Posterior cingulate gyrus (tissue), 11 donors: ENCODE measurements around the gene SSPN.

Source experiments
- DNase-seq, 10 donors: peaks; one replicate each; pipeline versions ENCODE4 v3.0.0 to v3.0.0-alpha.2; 2020 to 2021; ENCODE audit warnings: mixed read lengths in 3 of 10
- intact Hi-C: fragments of 100-400 bp; cut with DNase I; formaldehyde crosslinking; loops from one replicate; pipeline ENCODE4 v1.15.1; 2023

SSPN gene

DNA sequence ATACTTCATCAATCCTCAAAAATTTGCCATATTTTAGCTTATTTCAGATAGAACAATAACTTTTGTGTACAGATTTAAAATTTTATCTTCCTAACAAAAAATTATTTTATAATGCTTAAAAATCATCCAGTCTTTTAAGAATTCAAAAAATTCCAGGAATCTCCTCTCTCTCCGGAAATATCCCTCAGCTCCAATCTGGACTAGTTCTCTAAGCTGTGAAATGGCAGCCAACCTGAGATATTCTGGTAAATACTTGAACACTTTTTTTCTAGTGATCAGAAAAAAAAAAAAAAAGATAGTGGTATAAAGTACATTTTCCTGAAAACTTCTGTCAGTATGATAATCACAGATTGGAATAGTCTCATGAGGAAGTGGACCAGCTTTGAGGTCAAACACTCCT, 57.6 kb downstream of the SSPN start:
- no peak for DNase-seq
- intact Hi-C loops = no loop called here

DNA sequence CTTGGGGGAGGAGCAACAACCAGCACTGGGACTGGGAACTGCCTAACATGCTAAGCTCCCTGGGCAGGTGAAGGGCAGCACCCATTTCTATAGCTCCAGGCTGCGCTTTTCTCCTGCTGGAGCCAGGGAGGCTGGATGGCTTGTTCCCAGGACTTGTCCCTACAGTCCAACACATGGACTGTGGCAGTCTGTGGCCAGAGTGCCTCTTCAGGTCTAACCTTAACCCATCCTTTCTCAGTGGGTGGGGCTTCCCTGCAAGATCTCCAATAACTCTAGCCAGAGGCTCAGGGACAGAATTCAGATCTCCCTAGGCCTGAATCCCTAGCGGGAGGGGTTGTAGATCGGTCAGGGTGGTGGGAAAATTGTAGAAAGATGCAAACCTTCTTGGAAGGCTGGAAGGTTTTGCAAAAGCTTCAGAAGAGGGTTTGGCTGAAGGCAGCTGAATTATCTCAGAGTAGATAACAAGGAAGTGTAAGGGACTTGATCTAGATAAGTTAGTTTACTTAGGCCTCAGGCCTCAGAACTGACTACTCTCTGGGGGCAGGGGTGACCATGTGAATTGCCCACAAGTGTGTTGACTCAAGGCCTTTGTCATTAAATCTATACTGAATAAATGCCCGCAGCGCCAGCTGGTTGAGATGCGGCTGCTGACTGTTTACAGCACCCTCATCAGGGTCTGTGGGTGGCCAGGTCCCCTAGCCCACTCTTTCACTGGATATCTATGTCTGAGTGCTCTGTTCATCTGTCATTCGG, 60.7 kb downstream of the SSPN start:
- DNase-seq = no peak
- intact Hi-C loops = no loop called here

DNA sequence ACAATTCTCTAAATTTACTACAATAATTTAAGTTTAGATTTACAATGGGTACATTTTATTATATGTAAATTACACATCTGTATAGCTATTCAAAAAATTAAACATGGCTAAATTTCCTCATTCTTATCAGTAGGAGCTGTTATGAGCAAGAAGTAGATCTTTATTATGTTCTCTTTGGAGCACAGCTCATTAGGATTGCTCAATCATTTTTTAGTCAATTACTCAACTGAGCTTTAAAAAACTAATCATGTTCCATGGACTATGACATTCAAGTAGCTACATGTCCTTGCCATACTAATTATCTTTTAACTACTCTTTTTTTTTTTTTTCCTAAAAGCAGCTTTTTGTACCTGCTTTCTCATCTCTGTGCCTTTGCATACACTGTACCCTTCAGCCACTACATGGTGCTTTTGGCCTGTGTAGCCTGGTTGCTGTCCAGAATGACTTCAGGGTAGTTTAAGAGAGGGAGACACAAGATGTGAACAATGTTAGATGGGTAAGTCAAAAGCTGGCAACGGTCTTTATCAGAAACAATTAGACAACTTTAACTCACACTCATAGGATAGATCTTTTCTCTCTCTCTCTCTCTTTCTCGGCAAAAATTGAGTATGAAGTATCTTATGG, 69.0 kb downstream of the SSPN start:
- intact Hi-C loops = no loop called here
- no peak for DNase-seq

DNA sequence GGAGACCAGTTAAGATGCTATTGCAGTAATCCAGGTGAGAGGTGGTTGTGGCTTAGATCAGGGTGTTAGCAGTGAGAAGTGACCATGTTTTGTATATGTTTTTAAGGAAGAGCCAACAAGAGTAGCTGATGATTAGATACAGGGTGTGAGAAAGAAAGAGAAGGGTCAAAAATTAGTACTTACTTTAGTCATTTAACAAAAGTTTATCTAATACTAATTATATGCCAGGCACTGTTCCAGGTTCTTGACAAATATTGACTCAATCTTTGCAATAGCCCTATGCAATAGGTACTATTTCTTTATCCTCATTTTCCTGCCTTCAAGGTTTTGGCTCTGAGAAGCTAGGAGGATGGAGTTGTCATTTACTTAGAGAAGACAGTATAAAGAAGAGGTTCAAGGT, 70.2 kb downstream of the SSPN start:
- no peak for DNase-seq

DNA sequence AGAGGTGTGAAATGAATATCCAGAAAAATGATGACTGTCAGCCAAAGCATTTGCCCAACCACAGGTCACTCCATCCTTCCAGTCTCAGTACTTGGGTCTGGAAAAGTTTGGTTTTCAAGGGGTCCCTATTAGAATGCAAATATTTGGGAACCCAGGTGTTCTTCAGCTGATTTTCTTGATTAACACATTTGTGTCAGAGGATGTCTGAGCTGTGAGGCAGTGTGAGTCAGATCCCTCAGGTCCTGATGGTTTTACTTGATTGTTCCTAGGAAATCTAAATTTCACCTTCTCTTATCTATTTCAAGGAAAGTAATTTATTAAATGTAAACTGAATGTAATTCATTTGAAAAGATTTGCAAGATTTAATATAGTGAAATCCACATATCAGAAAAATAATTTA, 71.5 kb downstream of the SSPN start:
- intact Hi-C loops = no loop called here
- no peak for DNase-seq

More for the DNA sequence above, 70.2 kb downstream of the SSPN start:
- intact Hi-C loops = no loop called here

DNA sequence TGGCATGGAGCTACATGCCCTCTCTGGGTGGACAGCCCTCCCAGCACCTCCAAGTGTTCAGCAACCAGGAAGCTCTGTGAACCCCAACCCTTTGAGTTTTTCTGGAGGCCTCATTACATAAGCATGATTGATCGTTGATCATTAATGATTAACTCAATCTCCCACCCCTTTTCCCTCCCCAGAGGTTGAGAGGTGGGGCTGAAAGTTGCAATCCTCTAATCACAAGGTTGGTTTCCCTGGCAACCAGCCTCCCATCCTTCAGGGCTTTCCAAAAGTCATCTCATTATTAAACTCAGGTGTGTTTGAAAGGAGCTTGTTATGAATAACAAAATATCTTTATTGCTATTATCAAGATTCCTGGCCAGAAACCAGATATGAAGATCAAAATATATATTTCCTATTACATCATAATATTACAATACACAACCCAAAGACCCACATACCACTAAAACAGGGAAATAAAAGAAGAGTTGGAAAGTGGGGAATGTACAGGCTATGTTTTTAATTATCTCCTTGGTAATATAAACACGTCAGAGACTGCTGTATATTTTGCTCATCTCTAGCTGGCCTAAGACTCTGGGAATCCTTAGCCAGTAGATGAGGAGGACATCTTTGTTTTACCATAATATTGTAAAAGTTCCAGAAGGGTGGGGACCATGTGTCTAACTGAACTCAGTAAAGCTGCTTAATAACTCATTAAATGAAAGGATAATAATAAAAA, 73.6 kb downstream of the SSPN start:
- no peak for DNase-seq
- intact Hi-C loops = no loop called here

DNA sequence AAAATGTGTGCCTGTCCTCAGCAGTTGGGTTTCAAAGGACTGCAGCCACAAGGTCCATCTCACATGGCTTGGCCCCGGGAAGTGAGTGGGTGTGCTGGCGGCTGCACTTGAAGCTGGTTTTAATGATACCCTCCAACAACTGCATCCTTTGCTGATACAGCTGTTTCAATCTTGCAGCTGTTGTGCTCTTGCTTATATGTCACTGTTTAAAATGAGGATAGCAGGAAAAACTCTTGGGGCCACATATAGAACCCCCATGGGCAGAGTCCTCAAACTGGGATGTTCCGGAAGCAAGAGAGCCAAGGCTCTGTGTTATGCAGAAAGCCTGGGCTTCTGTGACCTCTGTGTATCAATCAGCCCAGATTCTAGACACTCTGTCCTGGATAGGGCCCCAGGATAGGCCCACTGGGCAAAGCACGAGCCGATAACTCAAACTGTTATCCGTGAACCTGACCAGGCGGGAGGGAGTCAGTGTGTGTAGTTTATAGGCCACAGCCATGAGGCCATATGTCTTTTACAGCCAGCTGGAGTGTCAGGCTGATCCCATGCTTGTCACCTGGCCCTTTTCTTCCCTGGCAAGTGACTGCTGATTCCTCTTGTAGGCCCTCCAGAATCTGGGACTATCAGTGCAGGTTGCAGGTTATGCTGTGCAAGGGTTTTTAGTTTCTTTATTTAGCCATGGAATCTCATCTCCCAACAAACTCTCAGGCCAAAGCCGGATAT, 74.3 kb downstream of the SSPN start:
- DNase-seq = no peak
- intact Hi-C loops = loop anchor here (5.0 kb wide), 1 partner anchor 137 kb away; no protein-coding TSS in a partner anchor

DNA sequence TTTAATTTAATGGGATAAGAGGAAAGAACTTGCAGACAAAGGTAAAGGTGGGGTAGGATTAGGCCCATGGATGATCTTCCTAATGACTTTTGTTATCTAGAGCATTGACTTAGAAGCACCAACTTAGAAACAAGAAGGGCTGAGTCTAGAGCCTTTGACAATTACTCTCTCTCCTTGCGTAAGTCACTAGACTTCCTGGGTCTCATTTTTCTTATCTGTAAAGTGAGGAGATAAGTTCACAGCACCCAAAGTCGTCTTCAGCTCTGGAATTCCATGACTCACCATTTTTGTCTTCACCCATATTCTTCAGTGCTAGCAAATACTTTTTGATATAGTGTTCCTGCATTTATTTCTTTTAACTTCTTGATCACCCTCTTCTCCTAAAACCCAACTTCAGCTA, 75.7 kb downstream of the SSPN start:
- DNase-seq = no peak
- intact Hi-C loops = loop anchor here (5.0 kb wide), 1 partner anchor 139 kb away; no protein-coding TSS in a partner anchor

DNA sequence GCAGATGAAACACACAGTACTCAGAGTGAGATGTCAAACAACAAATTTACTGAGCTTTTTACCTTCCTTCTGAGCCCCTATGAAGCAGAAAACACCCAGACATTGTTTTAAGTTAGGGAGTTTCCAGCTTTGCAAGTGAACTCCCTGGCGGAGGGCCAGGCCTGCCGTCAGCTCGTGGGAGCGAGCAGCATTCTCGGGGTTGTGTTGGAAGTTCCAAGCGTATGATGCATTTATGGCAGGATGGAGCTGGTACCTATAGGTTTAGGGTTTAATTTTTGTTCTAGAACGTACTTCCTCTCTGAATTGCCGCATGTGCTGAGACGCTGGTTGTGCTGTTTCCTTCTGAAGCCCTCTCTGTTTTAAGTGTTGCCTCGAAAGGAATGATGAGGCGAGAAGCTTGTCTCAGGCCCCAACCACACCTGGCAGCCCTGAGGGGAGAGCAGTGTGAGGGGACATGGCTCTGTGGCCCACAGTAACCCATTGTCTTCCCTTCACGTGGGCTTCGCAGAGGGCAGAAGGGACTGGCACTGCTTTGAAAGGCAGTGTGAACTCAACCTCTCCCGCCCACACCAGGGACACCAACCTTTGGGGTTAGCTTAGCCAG, 76.6 kb downstream of the SSPN start:
- intact Hi-C loops = loop anchor here (5.0 kb wide), 1 partner anchor 140 kb away; no protein-coding TSS in a partner anchor
- peak in 9 of 10 donors; percentile 42 to 94 (median 63) for DNase-seq

DNA sequence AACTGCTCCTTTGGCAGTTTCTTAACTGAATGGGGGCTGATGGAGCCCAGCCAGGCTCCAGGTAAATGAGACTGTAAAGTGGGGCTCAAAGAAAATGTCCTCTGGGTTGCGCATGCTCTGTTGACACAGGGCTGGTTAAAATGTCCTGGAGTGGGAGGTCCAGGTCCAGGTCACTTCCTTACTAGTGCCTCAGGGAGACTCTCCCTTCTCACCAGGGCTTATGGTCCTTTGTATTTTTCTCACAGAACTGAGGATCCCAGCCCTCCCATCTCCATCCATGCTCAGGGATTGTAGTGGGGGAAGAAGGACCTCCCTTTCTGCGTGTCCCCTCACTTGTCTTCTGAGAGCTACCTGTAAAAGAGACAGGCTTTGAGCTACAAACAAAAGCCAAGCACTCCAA, 77.5 kb downstream of the SSPN start:
- intact Hi-C loops = loop anchor here (5.0 kb wide), 1 partner anchor 141 kb away; no protein-coding TSS in a partner anchor
- no peak for DNase-seq

DNA sequence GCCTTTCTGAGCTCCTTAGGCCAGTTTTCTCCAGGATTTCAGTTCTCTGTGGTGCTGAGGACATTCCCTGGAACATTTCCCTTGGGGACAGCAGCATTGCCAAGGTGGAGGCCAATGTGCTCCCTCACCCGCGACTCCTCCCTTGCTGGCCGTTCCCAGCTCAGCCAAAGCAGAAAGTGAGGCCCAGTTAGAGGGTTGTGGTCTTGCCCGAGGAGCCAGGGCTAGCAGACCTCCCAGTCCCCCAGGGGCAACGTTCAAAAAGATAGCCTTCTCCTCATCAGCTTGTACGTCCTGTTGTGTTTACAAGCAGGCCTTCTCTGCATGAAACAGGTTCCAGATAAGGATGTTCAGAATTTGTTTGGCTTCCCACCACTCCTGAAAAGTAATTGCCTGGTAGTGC, 78.4 kb downstream of the SSPN start:
- DNase-seq = no peak
- intact Hi-C loops = loop anchor here (5.0 kb wide), 1 partner anchor 142 kb away; no protein-coding TSS in a partner anchor

DNA sequence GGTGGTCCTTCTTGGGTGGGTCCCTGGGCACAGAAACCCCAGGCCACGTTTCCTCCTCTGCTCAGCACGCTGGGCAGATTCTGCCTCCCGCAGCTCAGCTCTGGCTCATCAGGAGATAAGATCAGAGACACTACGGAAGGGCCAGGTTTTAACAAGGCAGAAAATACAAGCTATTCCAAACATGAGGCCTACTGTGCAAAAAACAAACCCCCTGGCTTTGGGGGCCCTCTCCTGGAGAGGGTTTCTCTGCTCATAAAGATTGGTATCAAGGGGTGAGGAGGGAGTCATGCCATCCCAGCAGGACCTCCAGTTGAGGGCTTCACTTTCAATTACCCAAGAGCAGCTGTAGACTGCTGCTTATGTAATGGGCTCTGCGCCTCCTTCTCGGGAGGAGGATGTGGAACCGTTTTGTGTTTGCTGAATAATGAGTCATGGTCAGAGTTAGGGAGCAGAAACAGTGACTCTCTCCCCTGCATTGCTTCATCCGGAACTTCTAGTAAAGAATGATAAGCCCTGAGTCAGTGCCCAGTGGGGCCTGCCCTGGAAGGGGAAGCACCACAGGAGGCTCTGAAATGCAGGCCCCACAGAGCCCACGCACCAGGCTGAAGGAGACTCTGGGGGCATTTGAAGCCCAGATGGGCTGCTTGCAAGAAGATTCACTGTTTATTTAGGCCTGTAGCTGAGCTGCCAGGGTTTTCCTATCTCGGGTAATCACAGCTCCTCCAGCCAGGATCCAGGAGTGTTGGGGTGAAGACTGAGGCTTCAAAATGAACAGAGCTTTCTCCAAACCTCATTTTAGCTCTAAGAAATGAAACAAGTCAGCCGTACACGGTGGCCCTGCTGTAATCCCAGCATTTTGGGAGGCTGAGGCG, 79.3 kb downstream of the SSPN start:
- intact Hi-C loops = loop anchor here (5.0 kb wide), 1 partner anchor 142 kb away; no protein-coding TSS in a partner anchor
- peak in 9 of 10 donors; percentile 38 to 93 (median 51) for DNase-seq

DNA sequence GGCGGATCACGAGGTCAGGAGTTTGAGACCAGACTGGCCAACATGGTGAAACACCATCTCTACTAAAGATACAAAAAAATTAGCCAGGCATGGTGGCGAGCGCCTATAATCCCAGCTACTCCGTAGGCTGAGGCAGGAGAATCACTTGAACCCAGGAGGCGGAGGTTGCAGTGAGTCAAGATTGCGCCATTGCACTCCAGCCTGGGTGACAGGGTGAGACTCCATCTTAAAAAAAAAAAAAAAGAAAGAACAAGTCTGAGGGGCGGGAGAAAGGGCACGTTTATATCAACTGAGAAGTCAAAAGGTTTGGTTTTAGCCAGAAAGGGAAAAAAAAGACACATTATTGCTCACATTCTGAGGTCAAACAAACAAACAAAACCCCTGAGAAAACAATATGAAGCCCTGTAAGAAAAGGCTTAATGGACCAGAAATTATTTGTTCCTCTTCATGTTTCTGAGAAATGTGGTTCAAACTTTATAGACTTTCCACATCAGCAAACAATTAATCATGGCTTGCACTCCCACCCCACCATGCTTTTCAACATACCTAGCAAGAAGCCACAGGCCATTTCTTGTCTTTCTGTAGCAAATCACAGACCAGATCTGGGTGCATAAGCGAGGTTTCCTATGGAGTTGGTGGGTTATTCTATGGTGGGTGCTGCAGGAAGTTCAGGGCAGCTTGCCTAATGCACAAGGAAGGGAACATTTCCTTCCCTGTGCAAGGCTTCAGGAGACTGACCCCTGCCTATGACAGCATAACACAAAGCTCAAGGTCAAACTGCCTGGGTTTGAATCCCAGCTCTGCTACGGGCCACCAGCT, 80.1 kb downstream of the SSPN start:
- peak in 1 of 10 donors; percentile 56 for DNase-seq
- intact Hi-C loops = no loop called here

DNA sequence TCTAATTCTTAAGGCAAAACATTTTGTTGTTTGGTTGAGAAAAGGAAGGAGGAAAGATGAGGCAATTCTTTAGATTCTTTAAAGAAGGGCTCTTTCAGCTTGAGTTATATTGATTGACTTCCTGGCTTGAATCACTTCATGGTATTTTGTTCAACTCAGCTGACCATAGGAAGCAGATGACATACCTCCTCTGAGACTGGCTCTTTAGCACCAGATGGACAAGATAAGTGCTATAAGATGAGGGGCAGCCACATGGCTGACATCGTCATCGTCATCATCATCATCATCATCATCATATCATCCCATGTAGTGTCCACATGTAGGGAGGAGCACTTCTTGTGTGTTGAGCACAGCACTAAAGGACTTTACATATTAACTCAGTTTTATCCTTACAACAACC, 81.3 kb downstream of the SSPN start:
- intact Hi-C loops = no loop called here
- DNase-seq = no peak

DNA sequence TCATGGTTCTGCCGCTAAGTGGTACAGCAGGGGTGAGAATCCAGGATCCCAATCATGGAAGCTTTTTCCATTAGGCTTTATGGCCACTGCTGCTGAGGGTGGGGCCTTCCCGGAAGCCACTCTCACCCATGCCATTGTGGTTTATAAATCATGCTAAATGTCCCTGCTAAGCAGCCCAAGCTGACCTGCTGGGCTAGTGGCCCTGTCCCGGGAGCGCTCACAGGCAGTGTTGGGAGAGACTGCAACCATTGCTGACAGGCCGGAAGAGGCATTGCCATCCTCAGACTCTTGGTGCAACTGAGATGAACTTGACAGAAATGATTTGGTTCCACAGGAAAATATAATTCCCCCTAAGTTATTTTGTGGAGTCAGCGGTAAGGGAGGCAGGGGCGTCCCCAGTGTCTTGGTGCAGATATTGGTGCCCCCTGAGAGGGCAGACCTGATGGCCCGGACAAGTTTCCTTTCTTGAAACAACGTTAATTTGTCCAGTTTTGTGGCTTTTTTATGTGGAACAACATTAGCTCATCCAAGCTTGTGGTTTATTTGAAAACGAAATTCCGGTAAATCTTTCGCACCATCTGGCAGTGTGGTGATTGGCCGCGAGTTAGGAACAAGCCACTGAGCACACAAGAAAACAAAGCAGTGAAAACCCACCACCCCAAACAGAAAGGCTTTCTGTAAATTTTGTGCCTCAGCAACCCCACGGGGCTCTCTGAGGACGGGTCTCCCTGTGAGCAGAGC, 82.3 kb downstream of the SSPN start:
- intact Hi-C loops = no loop called here

DNA sequence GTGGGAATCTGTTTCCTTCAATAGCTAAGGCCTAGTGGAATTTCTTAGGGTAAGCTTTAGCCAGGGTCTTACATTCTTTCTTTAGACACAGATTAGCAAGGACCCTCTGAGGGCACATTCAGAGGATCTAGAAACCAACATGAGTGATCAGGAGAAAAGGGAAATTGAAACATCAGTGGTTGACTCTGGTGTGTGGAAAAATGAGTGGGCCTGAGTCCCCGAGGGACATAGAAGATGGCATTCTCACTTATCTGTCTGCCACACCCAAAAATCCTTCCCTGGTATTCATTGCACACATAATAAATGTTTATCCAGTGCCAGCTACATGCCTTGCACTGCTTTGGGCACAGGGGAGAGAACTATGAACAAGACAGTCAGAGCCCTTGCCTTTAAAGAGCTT, 82.9 kb downstream of the SSPN start:
- no peak for DNase-seq
- intact Hi-C loops = no loop called here

More for the DNA sequence above, 82.3 kb downstream of the SSPN start:
- DNase-seq = no peak

DNA sequence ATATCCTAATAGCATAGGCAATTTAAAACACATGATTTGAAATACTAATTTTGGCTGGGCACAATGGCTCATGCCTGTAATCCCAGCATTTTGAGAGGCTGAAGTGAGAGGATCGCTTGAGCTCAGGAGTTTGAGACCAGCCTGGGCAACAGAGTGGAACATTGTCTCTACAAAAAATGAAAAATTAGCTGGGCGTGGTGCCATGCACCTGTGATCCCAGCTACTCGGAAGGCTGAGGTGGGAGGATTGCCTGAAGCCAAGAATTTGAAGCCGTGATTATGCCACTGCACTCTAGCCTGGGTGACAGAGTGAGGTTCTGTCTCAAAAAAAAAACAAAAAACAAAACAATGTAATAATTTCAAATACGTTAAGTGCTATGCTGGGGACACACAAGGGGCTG, 83.3 kb downstream of the SSPN start:
- no peak for DNase-seq
- intact Hi-C loops = no loop called here

DNA sequence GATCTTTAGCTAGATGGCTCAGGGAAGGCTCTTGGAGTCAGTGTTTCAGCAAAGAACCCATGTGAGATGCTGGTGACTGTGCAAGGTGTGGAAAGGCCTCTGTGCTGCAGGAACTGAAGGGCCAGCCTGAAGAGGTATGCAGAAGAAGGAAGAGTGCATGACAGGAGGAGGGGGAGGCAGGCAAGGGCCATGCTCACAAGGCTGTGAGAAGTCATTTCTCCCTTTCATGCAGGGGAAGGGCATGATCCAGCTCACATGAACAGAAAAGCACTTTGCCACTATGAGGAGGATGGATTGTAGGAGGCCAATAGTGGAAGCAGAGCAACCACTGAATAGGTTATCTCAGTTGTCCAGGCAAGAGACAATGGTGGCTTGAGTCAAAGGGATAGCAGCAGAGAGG, 83.7 kb downstream of the SSPN start:
- intact Hi-C loops = no loop called here
- no peak for DNase-seq
